ENCODE measurements around the gene PARD6B. TPM values are rescaled to one million over a fixed set of nuclear protein-coding genes. Genes with fewer than 3 reads are reported as not detected.
A peak's percentile ranks its signal among the peaks of the same experiment; 100 is the strongest.

PARD6B gene
- total and polyA plus RNA-seq, 2 of the 13 experiments (the other 11 are each of a cell fraction or from before 2014, with no cell fraction given) = 6.9 to 22.2 TPM

- TF ChIP-seq ZNF331 (CRISPR knock-in tag; IDR thresholded peaks at IDR 0.05) = peak; percentile 71
- TF ChIP-seq NR3C1 (CRISPR knock-in tag; IDR thresholded peaks at IDR 0.05) = no peak
- TF ChIP-seq JUN (CRISPR knock-in tag; IDR thresholded peaks at IDR 0.05) = peak; percentile 61; the same call in 1 of the 2 replicates
- TF ChIP-seq ZNF451 (CRISPR knock-in tag; IDR thresholded peaks at IDR 0.05) = peak; percentile 97
- TF ChIP-seq ZNF570 (CRISPR knock-in tag; IDR thresholded peaks at IDR 0.05; ENCODE audit: borderline replicate concordance) = 0 out of 2 replicates have a peak, but pooled peaks have one; percentile 70
- TF ChIP-seq ATRX (CRISPR knock-in tag; IDR thresholded peaks at IDR 0.05; ENCODE audit: borderline replicate concordance) = no peak
- TF ChIP-seq KAT2B (IDR thresholded peaks at IDR 0.05; ENCODE audit: borderline replicate concordance, low read depth, low read length) = peak; percentile 61; the same call in 1 of the 2 replicates
- TF ChIP-seq ZNF230 (CRISPR knock-in tag; IDR thresholded peaks at IDR 0.05) = peak; percentile 80; the same call in 1 of the 2 replicates
- peak; percentile 84; the same call in 1 of the 2 replicates for TF ChIP-seq ZNF790 (CRISPR knock-in tag; IDR thresholded peaks at IDR 0.05; ENCODE audit: borderline replicate concordance)
- TF ChIP-seq, protein P1, sequence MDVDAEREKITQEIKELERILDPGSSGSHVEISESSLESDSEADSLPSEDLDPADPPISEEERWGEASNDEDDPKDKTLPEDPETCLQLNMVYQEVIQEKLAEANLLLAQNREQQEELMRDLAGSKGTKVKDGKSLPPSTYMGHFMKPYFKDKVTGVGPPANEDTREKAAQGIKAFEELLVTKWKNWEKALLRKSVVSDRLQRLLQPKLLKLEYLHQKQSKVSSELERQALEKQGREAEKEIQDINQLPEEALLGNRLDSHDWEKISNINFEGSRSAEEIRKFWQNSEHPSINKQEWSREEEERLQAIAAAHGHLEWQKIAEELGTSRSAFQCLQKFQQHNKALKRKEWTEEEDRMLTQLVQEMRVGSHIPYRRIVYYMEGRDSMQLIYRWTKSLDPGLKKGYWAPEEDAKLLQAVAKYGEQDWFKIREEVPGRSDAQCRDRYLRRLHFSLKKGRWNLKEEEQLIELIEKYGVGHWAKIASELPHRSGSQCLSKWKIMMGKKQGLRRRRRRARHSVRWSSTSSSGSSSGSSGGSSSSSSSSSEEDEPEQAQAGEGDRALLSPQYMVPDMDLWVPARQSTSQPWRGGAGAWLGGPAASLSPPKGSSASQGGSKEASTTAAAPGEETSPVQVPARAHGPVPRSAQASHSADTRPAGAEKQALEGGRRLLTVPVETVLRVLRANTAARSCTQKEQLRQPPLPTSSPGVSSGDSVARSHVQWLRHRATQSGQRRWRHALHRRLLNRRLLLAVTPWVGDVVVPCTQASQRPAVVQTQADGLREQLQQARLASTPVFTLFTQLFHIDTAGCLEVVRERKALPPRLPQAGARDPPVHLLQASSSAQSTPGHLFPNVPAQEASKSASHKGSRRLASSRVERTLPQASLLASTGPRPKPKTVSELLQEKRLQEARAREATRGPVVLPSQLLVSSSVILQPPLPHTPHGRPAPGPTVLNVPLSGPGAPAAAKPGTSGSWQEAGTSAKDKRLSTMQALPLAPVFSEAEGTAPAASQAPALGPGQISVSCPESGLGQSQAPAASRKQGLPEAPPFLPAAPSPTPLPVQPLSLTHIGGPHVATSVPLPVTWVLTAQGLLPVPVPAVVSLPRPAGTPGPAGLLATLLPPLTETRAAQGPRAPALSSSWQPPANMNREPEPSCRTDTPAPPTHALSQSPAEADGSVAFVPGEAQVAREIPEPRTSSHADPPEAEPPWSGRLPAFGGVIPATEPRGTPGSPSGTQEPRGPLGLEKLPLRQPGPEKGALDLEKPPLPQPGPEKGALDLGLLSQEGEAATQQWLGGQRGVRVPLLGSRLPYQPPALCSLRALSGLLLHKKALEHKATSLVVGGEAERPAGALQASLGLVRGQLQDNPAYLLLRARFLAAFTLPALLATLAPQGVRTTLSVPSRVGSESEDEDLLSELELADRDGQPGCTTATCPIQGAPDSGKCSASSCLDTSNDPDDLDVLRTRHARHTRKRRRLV (CRISPR knock-in tag; IDR thresholded peaks at IDR 0.05) = no peak
- TF ChIP-seq PLRG1 (conservative IDR thresholded peaks at IDR 0.05) = no peak
- no peak; the same call in 1 of the 2 replicates for TF ChIP-seq GATAD1 (CRISPR knock-in tag; IDR thresholded peaks at IDR 0.05)
- TF ChIP-seq ZNF12 (CRISPR knock-in tag; IDR thresholded peaks at IDR 0.05) = peak; percentile 29; the same call in 1 of the 2 replicates
- 0 out of 2 replicates have a peak, but pooled peaks have one; percentile 83 for TF ChIP-seq ZNF234 (CRISPR knock-in tag; conservative IDR thresholded peaks at IDR 0.05)
- TF ChIP-seq, protein P2, sequence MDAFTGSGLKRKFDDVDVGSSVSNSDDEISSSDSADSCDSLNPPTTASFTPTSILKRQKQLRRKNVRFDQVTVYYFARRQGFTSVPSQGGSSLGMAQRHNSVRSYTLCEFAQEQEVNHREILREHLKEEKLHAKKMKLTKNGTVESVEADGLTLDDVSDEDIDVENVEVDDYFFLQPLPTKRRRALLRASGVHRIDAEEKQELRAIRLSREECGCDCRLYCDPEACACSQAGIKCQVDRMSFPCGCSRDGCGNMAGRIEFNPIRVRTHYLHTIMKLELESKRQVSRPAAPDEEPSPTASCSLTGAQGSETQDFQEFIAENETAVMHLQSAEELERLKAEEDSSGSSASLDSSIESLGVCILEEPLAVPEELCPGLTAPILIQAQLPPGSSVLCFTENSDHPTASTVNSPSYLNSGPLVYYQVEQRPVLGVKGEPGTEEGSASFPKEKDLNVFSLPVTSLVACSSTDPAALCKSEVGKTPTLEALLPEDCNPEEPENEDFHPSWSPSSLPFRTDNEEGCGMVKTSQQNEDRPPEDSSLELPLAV (CRISPR knock-in tag; conservative IDR thresholded peaks at IDR 0.05; ENCODE audit: low read depth) = no peak
- no peak for TF ChIP-seq RORA (CRISPR knock-in tag; IDR thresholded peaks at IDR 0.05)
- 0 out of 2 replicates have a peak, but pooled peaks have one; percentile 4 for TF ChIP-seq ZNF383 (CRISPR knock-in tag; IDR thresholded peaks at IDR 0.05; ENCODE audit: borderline replicate concordance)
- peak; percentile 91 for TF ChIP-seq ZC3H13 (CRISPR knock-in tag; IDR thresholded peaks at IDR 0.05)
- TF ChIP-seq GTF3A (CRISPR knock-in tag; conservative IDR thresholded peaks at IDR 0.05) = no peak
- peak; percentile 78; the same call in 1 of the 2 replicates for TF ChIP-seq MEIS1 (CRISPR knock-in tag; IDR thresholded peaks at IDR 0.05; ENCODE audit: borderline replicate concordance)
- no peak; the same call in 1 of the 2 replicates for TF ChIP-seq CHD2 (IDR thresholded peaks at IDR 0.05; ENCODE audit: low read depth, low read length)
- peak; percentile 83 for TF ChIP-seq GATAD2A (CRISPR knock-in tag; IDR thresholded peaks at IDR 0.05)
- TF ChIP-seq EP300 (IDR thresholded peaks at IDR 0.05; ENCODE audit: low read depth in 2 of 2, low read length in 2 of 2) = peak in 1 of 2 experiments; percentile 20; a peak in 1 of 4 replicates
- 0 out of 2 replicates have a peak, but pooled peaks have one; percentile 56 for TF ChIP-seq EP300 (CRISPR knock-in tag; IDR thresholded peaks at IDR 0.05; ENCODE audit: borderline replicate concordance)
- TF ChIP-seq SP5 (CRISPR knock-in tag; IDR thresholded peaks at IDR 0.05; ENCODE audit: borderline replicate concordance, low read depth) = peak; percentile 88
Observed at GRCh38 chr20:50731055-50731929, at the start of gene PARD6B (continued).

All from HepG2 (cell line).